ENCODE results near the gene RPL5.

Gene RPL5

DNA sequence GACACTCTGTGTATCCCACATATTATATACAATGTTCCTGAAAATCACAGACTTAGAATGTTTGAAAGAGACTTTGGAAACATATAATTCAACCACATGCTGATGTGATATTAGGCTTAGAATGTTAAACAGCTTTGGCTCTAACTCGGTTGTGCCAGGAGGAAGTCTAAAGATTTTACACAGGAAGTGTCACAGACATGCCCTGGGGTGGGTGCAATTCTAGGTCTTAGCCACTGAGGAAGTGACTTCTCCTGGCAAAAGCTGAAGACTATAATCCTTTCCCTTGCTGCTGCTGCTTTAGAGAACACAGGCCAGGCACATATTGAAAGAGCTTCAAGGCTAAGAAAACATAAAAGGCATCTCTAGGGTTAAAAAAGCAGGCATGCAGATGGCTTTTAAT, 51.0 kb downstream of the RPL5 start:
- TF ChIP-seq, protein P1, sequence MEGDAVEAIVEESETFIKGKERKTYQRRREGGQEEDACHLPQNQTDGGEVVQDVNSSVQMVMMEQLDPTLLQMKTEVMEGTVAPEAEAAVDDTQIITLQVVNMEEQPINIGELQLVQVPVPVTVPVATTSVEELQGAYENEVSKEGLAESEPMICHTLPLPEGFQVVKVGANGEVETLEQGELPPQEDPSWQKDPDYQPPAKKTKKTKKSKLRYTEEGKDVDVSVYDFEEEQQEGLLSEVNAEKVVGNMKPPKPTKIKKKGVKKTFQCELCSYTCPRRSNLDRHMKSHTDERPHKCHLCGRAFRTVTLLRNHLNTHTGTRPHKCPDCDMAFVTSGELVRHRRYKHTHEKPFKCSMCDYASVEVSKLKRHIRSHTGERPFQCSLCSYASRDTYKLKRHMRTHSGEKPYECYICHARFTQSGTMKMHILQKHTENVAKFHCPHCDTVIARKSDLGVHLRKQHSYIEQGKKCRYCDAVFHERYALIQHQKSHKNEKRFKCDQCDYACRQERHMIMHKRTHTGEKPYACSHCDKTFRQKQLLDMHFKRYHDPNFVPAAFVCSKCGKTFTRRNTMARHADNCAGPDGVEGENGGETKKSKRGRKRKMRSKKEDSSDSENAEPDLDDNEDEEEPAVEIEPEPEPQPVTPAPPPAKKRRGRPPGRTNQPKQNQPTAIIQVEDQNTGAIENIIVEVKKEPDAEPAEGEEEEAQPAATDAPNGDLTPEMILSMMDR (IDR thresholded peaks at IDR 0.05; ENCODE audit: control insufficient read depth, insufficient read depth, low read depth, low read length, missing control alignments): no peak
- H3K4me3 ChIP-seq (ENCODE audit: control insufficient read depth, low read depth, low read length): no peak overlapping the region
- DNase-seq (ENCODE audit: low read depth): no peak

DNA sequence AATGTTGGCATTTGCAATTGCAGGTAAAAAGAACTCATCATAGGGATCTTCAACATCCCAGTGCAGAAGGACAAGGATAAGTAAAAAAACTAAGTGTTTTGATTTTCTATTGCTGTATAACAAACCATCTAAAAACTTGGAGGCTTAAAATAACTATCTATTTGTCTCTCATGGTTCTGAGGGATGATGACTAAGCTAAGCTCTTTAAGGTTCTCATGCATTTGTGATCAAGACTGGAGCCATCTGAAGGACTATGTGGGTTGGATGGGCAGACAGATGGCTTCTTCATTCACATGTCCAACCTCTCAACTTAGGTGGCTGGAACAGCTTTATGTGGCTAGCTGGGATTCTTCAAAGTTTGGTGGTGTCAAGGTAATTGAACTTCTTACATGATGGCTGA, 51.5 kb downstream of the RPL5 start:
- DNase-seq (ENCODE audit: low read depth): no peak
- no peak overlapping the region for H3K4me3 ChIP-seq (ENCODE audit: control insufficient read depth, low read depth, low read length)
- TF ChIP-seq, protein P1 (IDR thresholded peaks at IDR 0.05; ENCODE audit: control insufficient read depth, insufficient read depth, low read depth, low read length, missing control alignments): no peak

DNA sequence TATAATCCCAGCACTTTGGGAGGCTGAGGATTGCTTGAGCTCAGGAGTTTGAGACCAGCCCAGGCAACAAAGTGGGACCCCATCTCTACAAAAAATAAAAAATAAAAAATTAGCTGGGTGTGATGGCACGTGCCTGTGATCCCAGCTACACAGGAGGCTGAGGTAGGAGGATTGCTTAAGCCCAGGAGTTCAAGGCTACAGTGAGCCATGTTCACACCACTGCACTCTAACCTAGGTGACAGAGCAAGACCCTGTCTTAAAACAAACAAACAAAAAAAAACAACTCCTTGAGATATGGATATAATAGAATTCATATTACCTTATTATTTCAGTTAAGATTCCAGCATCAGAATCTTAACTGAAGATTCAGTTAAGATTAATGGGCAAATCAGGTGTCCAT, 52.4 kb downstream of the RPL5 start:
- TF ChIP-seq, protein P1 (IDR thresholded peaks at IDR 0.05; ENCODE audit: control insufficient read depth, insufficient read depth, low read depth, low read length, missing control alignments): no peak
- H3K4me3 ChIP-seq (ENCODE audit: control insufficient read depth, low read depth, low read length): no peak overlapping the region
- no peak for DNase-seq (ENCODE audit: low read depth)

DNA sequence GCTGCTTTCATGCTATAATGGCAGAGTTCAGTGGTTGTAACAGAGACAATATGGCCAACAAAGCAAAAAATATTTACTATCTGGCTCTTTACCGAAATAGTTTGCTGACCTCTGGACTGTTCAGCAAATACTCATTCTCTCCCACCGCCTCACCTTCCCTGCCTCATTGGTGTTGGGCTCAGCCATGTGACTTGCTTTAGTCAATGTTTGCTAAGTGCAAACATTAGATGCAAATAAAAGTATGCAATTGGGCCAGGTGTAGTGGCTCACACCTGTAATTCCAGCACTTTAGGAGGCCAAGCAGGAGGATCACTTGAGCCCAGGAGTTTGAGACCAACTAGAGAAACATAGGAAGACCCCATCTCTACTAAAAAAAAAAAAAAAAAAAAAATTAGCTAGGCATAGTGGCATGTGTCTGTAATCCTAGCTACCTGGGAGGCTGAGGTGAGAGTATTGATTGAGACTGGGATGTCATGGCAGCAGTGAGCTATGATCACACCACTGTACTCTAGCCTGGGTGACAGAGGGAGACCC, 55.1 kb downstream of the RPL5 start:
- TF ChIP-seq, protein P1 (IDR thresholded peaks at IDR 0.05; ENCODE audit: control insufficient read depth, insufficient read depth, low read depth, low read length, missing control alignments): no peak
- no peak overlapping the region for H3K4me3 ChIP-seq (ENCODE audit: control insufficient read depth, low read depth, low read length)
- DNase-seq (ENCODE audit: low read depth): no peak

DNA sequence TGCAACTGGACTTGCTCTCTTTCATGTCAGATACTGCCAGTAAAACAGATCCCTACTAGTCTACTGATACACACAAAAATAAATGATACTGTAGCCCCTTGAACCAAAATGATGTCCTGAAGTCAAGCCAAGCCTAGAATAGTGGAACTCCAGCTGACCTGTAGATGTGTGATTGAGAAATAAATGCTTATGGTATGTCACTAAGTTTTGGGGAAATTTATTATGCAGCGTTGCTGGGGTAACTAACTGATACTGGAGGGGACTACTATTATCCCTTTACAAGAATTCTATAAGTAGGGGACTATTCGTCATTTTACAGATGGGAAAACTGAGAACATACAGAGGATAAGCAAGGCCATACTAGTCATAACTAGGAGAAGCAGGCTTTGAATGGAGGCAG, 55.6 kb downstream of the RPL5 start:
- DNase-seq (ENCODE audit: low read depth): no peak
- no peak overlapping the region for H3K4me3 ChIP-seq (ENCODE audit: control insufficient read depth, low read depth, low read length)
- TF ChIP-seq, protein P1 (IDR thresholded peaks at IDR 0.05; ENCODE audit: control insufficient read depth, insufficient read depth, low read depth, low read length, missing control alignments): no peak

Measured in AG09309 (cell line).